ENCODE results near the gene GJC2. TPM values are rescaled to one million over a fixed set of nuclear protein-coding genes. Genes with fewer than 3 reads are reported as not detected.

Gene GJC2
- 1 to 10 TPM in 1 of 4 donors, under 1 TPM in 3; 0.48 to 2.7 (median 0.66) TPM for total RNA-seq

DNA sequence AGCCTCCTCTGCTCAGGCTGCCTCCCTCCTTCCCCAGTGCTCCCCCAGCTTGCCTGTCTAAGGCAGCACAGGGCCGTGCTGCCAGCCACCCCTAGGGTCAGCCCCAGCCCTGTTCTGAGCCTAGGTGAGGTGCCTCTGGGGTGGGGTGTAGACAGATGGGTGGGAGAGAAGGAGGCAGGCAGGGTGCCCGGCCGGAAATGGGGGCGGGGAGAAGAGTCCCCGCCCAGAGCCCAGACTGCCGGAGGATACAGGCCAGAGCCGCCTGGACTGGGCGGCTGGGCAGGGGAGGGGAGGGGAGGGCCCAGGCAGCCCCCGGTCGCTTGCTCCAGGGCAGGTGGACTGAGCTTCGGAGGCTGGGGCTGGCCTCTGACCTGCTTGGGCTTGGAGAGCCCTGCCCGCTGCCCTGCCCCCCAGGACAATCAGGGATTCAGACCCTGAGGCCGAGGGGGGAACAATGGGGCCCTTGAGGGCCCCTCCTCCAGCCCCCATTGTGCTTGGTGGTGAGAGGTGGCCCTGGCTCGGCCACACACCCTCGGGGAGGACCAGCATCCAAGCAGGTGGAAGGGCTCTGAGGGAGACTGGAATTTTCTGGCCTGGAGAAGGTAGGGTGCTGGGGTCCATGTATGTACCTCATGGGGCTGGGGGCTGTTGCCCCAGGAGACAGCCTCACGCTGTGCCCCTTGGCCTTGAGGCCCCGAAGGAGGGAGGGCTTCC, at the start of gene GJC2:
GJC2 (plus strand) TSS at position 525 of the 714 bp plus-strand sequence. CDS start 7,829 bp downstream, outside the sequence.
- no peaks in the 10 kb centered on the region for H3K9me3 ChIP-seq
- H3K36me3 ChIP-seq: peaks cover 16 to 42% (median 20%) of the 10 kb centered on the region in 3 donors
- H3K4me1 ChIP-seq: peaks cover 37 to 82% (median 49%) of the 10 kb centered on the region in 3 donors
- DNase-seq: no peak
- TF ChIP-seq, protein P1, sequence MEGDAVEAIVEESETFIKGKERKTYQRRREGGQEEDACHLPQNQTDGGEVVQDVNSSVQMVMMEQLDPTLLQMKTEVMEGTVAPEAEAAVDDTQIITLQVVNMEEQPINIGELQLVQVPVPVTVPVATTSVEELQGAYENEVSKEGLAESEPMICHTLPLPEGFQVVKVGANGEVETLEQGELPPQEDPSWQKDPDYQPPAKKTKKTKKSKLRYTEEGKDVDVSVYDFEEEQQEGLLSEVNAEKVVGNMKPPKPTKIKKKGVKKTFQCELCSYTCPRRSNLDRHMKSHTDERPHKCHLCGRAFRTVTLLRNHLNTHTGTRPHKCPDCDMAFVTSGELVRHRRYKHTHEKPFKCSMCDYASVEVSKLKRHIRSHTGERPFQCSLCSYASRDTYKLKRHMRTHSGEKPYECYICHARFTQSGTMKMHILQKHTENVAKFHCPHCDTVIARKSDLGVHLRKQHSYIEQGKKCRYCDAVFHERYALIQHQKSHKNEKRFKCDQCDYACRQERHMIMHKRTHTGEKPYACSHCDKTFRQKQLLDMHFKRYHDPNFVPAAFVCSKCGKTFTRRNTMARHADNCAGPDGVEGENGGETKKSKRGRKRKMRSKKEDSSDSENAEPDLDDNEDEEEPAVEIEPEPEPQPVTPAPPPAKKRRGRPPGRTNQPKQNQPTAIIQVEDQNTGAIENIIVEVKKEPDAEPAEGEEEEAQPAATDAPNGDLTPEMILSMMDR (IDR thresholded peaks at IDR 0.05): no peak
- no peak for TF ChIP-seq POLR2A (IDR thresholded peaks at IDR 0.05)
- no peaks in the 10 kb centered on the region for H3K27me3 ChIP-seq
- intact Hi-C loops (cut with DNase I): no loop called here
- peak within 1 kb of the TSS; percentile 70 to 94 (median 84) for H3K27ac ChIP-seq
- WGBS, 2 donors: no CpG with 5 or more reads among the region's 17 CpGs
- peak within 1 kb of the TSS in 3 of 4 donors; percentile 14 to 57 (median 37) for H3K4me3 ChIP-seq

DNA sequence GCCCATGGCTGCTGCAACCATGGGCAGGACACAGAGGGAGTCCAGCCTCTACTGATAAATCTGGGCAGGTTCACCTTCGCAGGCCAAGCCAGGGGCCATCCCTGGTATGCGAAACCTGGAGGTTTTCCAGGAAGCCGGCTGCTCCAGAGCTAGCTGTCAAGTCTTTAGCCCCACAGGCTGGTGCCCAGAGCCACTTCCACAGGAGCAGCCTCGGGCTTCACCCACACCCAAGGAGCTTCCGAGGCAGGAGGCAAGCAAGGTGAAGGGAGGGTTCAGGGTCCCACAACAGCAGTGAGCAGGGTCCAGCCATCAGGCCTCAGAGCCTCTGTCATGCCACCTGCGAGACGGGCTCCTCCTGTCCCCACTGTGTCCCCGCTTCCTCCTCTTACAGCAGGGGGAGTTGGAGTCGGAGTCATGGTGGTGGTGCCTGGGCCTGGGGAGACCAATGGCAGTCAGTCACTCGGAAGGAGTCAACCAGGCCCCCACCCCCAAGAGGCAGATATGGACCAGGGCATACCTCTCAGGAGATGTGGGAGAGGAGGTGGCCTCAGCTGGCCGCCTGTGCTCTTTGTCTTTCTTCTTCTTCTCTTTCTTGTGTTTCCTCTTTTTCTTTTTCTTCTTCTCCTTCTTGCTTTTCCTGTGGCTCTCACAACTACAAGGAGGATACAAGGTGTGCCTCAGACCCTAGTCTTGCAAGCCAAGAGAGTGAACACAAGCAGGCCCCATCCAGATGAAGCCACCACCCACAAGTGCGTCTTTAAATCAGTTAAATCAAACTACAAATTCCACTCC, 48.7 kb upstream of the GJC2 start:
- Histone ChIP-seq H3K4me3 (peak overlapping the region in 2 of 4 donors; percentile 76 to 90), H3K27me3 (no peaks in the 10 kb centered on the region), H3K36me3 (peaks cover 30 to 60% (median 43%) of the 10 kb centered on the region in 3 donors), H3K9me3 (no peaks in the 10 kb centered on the region), H3K4me1 (peaks cover 11 to 60% (median 17%) of the 10 kb centered on the region in 3 donors), H3K27ac (peak overlapping the region; percentile 91 to 97 (median 92))
- WGBS, 2 donors: 69 to 84% methylated on average over 8 to 10 of the region's 12 CpGs
- intact Hi-C loops (cut with DNase I): loop anchor here (10.0 kb wide), 1 partner anchor 64 kb away; the partner anchor contains the start of gene IBA57
- TF ChIP-seq, protein P1 (IDR thresholded peaks at IDR 0.05): no peak
- TF ChIP-seq POLR2A (IDR thresholded peaks at IDR 0.05): no peak
- no peak for DNase-seq

DNA sequence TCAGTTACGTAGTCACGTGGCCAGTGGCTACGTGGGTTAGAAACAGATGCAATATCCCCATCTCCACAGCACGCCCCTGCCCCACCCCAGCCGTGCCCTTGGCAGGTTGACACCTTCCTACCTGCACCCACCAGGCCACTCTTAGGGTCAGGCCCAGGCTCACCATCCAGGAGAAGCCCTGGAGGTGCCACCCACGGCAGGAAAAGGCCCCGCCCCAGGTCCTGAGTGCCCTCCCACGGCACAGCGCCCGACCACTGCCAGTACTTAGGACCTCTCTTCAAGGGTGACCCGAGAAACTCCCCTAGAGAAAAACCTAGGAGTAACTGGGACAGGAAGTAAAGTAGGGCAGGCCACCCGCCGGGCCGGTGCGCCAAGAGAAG, 48.1 kb upstream of the GJC2 start:
- intact Hi-C loops (cut with DNase I): loop anchor here (10.0 kb wide), 1 partner anchor 63 kb away; the partner anchor contains the start of gene IBA57
- H3K36me3 ChIP-seq: peaks cover 30 to 60% (median 44%) of the 10 kb centered on the region in 3 donors
- peak overlapping the region; percentile 91 to 97 (median 92) for H3K27ac ChIP-seq
- WGBS, 2 donors: 13 to 53% methylated on average over 7 to 9 of the region's 15 CpGs
- TF ChIP-seq, protein P1 (IDR thresholded peaks at IDR 0.05): no peak
- TF ChIP-seq POLR2A (IDR thresholded peaks at IDR 0.05): no peak
- H3K4me1 ChIP-seq: peaks cover 11 to 54% (median 14%) of the 10 kb centered on the region in 3 donors
- no peak for DNase-seq
- peak overlapping the region; percentile 59 to 90 (median 80) for H3K4me3 ChIP-seq
- no peaks in the 10 kb centered on the region for H3K27me3 ChIP-seq
- no peaks in the 10 kb centered on the region for H3K9me3 ChIP-seq

DNA sequence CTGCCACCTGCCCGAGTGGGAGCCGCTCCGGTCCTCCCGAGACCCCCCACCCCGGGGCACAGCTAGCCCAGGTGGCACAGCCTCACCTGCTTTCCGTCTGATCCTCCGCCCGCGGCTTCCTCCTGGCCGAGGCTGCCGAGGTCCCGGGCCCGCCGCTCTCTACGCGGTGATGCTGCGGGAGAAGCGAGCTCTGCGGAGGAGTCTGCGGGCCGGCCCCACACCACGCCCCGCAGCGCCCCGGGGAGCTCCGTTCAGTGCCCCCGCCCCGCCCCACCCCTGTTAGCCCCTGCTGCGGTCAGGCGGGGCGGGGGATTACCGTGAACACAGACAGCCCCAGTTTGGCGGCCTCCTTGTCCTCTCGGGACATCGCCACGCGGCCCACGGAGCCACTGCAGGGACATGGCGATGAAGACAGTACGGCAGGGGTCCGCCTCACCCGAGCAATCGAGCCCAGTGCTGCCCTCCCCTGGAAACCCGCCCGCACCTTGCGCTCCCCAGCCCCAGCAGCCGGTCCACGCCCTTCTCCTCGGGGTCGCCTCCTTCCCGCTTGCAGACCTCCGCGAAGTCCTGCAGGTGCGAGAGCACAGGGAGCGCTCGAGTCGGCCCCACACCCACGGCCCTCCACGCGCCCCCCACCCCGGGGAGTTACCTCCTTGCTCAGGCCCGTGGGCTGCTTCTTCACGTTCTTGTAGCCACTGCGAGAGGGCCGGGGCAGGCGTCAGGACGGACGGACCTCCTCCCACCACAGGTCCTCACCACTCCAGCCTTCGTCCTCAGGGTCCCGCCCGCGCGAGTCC, 47.5 kb upstream of the GJC2 start:
- Histone ChIP-seq H3K27me3 (no peaks in the 10 kb centered on the region), H3K9me3 (no peaks in the 10 kb centered on the region), H3K27ac (peak overlapping the region; percentile 91 to 97 (median 92)), H3K4me3 (peak overlapping the region; percentile 59 to 90 (median 80)), H3K36me3 (peaks cover 26 to 60% (median 40%) of the 10 kb centered on the region in 3 donors), H3K4me1 (peaks cover 11 to 50% (median 14%) of the 10 kb centered on the region in 3 donors)
- no peak for DNase-seq
- intact Hi-C loops (cut with DNase I): loop anchor here (10.0 kb wide), 1 partner anchor 63 kb away; the partner anchor contains the start of gene IBA57
- 15 to 20% methylated on average over 1 to 6 of the region's 73 CpGs for WGBS, 2 donors
- TF ChIP-seq POLR2A (IDR thresholded peaks at IDR 0.05): no peak
- TF ChIP-seq, protein P1 (IDR thresholded peaks at IDR 0.05): peak in 3 of 6 experiments; percentile 8 to 34 (median 12)
